H1 (cell line): ENCODE data around the gene COPZ2. TPM values are rescaled to one million over a fixed set of nuclear protein-coding genes. Genes with fewer than 3 reads are reported as not detected.
A peak's percentile ranks its signal among the peaks of the same experiment; 100 is the strongest.

Source experiments
- CTCF ChIA-PET: fragments of 300-600 bp; sonication (Branson Sonifier 250); formaldehyde crosslinking; loops from one replicate; lab custom pipeline; 2021; ENCODE audit not compliant: partially characterized antibody; lab: Charles Lee
- POLR2A ChIA-PET: fragments of 300-600 bp; sonication (Branson Sonifier 250); formaldehyde crosslinking; loops from one replicate; lab custom pipeline; 2021; ENCODE audit warnings: inconsistent platforms; ENCODE audit not compliant: partially characterized antibody; lab: Charles Lee
- DNase-seq, 2 experiments: peaks; one replicate each; pipeline versions ENCODE4 v3.0.0 to v3.0.0-alpha.2; 2010 to 2022; ENCODE audit warnings: low spot score in 2 of 2, low read depth in 1 of 2, mixed read lengths in 1 of 2
- FAIRE-seq: peaks from 2 replicates; lab custom pipeline; 2011; peaks lifted over from hg19 to GRCh38; lab: Jason Lieb, UNC
- H2AFZ ChIP-seq: 2 replicates; pipeline ENCODE4 v1.8.1; 2012; ENCODE audit warnings: low read length, inconsistent platforms
- H2AK5ac ChIP-seq: 2 replicates; pipeline ENCODE4 v1.6.1; 2013; ENCODE audit warnings: low read depth, low read length
- H2BK120ac ChIP-seq: replicated peaks from 2 replicates; pipeline ENCODE3; 2013; ENCODE audit warnings: low read depth, low read length, inconsistent platforms
- H2BK12ac ChIP-seq: 2 replicates; pipeline ENCODE4 v1.6.1; 2013; ENCODE audit warnings: low read depth, low read length
- H2BK15ac ChIP-seq: 2 replicates; pipeline ENCODE4 v1.6.1; 2013; ENCODE audit warnings: low read length
- H2BK20ac ChIP-seq: 2 replicates; pipeline ENCODE4 v1.6.1; 2013; ENCODE audit warnings: low read length
- H2BK5ac ChIP-seq: 2 replicates; pipeline ENCODE4 v1.6.1; 2013; ENCODE audit warnings: low read depth, low read length
- H3K14ac ChIP-seq: 2 replicates; pipeline ENCODE4 v1.6.1; 2013; ENCODE audit warnings: inconsistent platforms; ENCODE audit not compliant: insufficient read length
- H3K18ac ChIP-seq: 2 replicates; pipeline ENCODE4 v1.6.1; 2013; ENCODE audit warnings: low read length; ENCODE audit errors: extremely low read depth
- H3K23ac ChIP-seq: 2 replicates; pipeline ENCODE4 v1.6.1; 2013; ENCODE audit warnings: inconsistent platforms; ENCODE audit not compliant: insufficient read length
- H3K23me2 ChIP-seq: 2 replicates; pipeline ENCODE4 v1.6.1; 2013; ENCODE audit warnings: low read depth, low read length
- H3K27ac ChIP-seq: 2 replicates; pipeline ENCODE4 v1.6.1; 2011; ENCODE audit warnings: low read depth, low read length, inconsistent platforms
- H3K27me3 ChIP-seq, 4 experiments: replicated peaks in 1 of 4; 1 replicate in 1 of 4; 2 replicates in 3 of 4; pipeline versions ENCODE4 v1.6.1 to v1.8.1; 2011 to 2013; ENCODE audit warnings: low read length in 3 of 4, mild to moderate bottlenecking in 3 of 4, inconsistent platforms in 2 of 4, mixed read lengths in 2 of 4, moderate library complexity in 1 of 4; ENCODE audit not compliant: control insufficient read depth in 3 of 4, insufficient read depth in 3 of 4; ENCODE audit errors: extremely low read depth in 1 of 4
- H3K36me3 ChIP-seq, 4 experiments: 2 replicates each; pipeline versions ENCODE4 v1.6.1 to v1.8.1; 2011 to 2013; ENCODE audit warnings: mild to moderate bottlenecking in 4 of 4, low read length in 3 of 4, moderate library complexity in 2 of 4, control low read depth in 1 of 4, inconsistent platforms in 1 of 4; ENCODE audit not compliant: insufficient read depth in 4 of 4, control insufficient read depth in 2 of 4
- H3K4ac ChIP-seq: replicated peaks from 2 replicates; pipeline ENCODE3; 2013; ENCODE audit warnings: low read length, low read depth, mixed read lengths, inconsistent platforms; ENCODE audit not compliant: insufficient read length
- H3K4me1 ChIP-seq, 4 experiments: replicated peaks in 1 of 4; 1 replicate in 1 of 4; 2 replicates in 3 of 4; pipeline versions ENCODE4 v1.6.1 to v1.8.1; 2011 to 2013; ENCODE audit warnings: low read length in 3 of 4, inconsistent platforms in 2 of 4, mixed read lengths in 1 of 4; ENCODE audit not compliant: insufficient read depth in 4 of 4, control insufficient read depth in 3 of 4
- H3K4me2 ChIP-seq, 2 experiments: 2 replicates each; pipeline versions ENCODE4 v1.6.1 to v1.8.1; 2011 to 2013; ENCODE audit warnings: low read depth in 2 of 2, low read length in 2 of 2, control low read depth in 1 of 2, inconsistent platforms in 1 of 2, mild to moderate bottlenecking in 1 of 2; ENCODE audit not compliant: insufficient read depth in 1 of 2
- H3K4me3 ChIP-seq, 4 experiments: fragments of 200-600, 300-600 bp in 1 of 4; sonication (generic), shearing (Covaris generic), sonication (Bioruptor Twin) in 1 of 4; 2 replicates each; pipeline versions ENCODE4 v1.5.1 to v1.8.1; 2011 to 2016; ENCODE audit warnings: low read length in 4 of 4, low read depth in 3 of 4, control low read depth in 2 of 4, inconsistent platforms in 2 of 4, mild to moderate bottlenecking in 2 of 4, mixed read lengths in 1 of 4, moderate library complexity in 1 of 4; ENCODE audit not compliant: insufficient read depth in 2 of 4; ENCODE audit errors: extremely low read depth in 1 of 4
- H3K56ac ChIP-seq: replicated peaks from 2 replicates; pipeline ENCODE3; 2013; ENCODE audit warnings: low read depth, mild to moderate bottlenecking, mixed read lengths, low read length, inconsistent platforms; ENCODE audit not compliant: insufficient read length
- H3K79me1 ChIP-seq: 2 replicates; pipeline ENCODE4 v1.6.1; 2013; ENCODE audit warnings: low read depth, low read length, control low read depth
- H3K79me2 ChIP-seq, 2 experiments: 2 replicates each; pipeline versions ENCODE4 v1.6.1 to v1.8.1; 2012 to 2013; ENCODE audit warnings: low read length in 2 of 2, mild to moderate bottlenecking in 2 of 2, inconsistent platforms in 1 of 2; ENCODE audit not compliant: insufficient read depth in 2 of 2, control insufficient read depth in 1 of 2
- H3K9ac ChIP-seq, 4 experiments: replicated peaks in 1 of 4; 1 replicate in 1 of 4; 2 replicates in 3 of 4; pipeline versions ENCODE4 v1.6.1 to v1.8.1; 2011 to 2013; ENCODE audit warnings: low read depth in 3 of 4, low read length in 3 of 4, control low read depth in 2 of 4, mild to moderate bottlenecking in 2 of 4, moderate library complexity in 2 of 4, inconsistent platforms in 1 of 4; ENCODE audit errors: extremely low read depth in 1 of 4
- H3K9me3 ChIP-seq, 2 experiments: 2 replicates each; pipeline versions ENCODE4 v1.6.1 to v1.8.1; 2012 to 2013; ENCODE audit warnings: mild to moderate bottlenecking in 2 of 2, moderate library complexity in 2 of 2, control low read depth in 1 of 2, inconsistent platforms in 1 of 2, low read depth in 1 of 2, low read length in 1 of 2, mixed read lengths in 1 of 2; ENCODE audit not compliant: insufficient read depth in 2 of 2
- H4K20me1 ChIP-seq, 2 experiments: replicated peaks in 1 of 2; 2 replicates each; pipeline versions ENCODE3 to v1.8.1; 2011 to 2013; ENCODE audit warnings: inconsistent platforms in 2 of 2, low read length in 2 of 2, mild to moderate bottlenecking in 1 of 2; ENCODE audit not compliant: insufficient read depth in 2 of 2, control insufficient read depth in 1 of 2
- H4K5ac ChIP-seq: 2 replicates; pipeline ENCODE4 v1.6.1; 2013; ENCODE audit warnings: low read length, low read depth, mixed read lengths, inconsistent platforms; ENCODE audit not compliant: insufficient read length
- H4K8ac ChIP-seq: 2 replicates; pipeline ENCODE4 v1.8.0; 2013; ENCODE audit warnings: mild to moderate bottlenecking, moderate library complexity, low read length, inconsistent platforms; ENCODE audit not compliant: insufficient read depth; ENCODE audit errors: extremely low read depth
- H4K91ac ChIP-seq: replicated peaks from 2 replicates; pipeline ENCODE3; 2013; ENCODE audit warnings: low read length, mixed read lengths, inconsistent platforms; ENCODE audit not compliant: insufficient read length
- BACH1 ChIP-seq: IDR thresholded peaks from 2 replicates; pipeline ENCODE4 v1.6.1; 2012; ENCODE audit warnings: low read length, improper control_type of control experiment
- HDAC2 ChIP-seq, 2 experiments: fragments of 300-600 bp in 1 of 2; sonication (generic) in 1 of 2; IDR thresholded peaks; 2 replicates each; pipeline ENCODE4 v1.6.1; 2011 to 2012; ENCODE audit warnings: low read depth in 2 of 2, low read length in 2 of 2, mild to moderate bottlenecking in 2 of 2, moderate library complexity in 2 of 2, borderline replicate concordance in 1 of 2, inconsistent platforms in 1 of 2
- JUND ChIP-seq: IDR thresholded peaks from 2 replicates; pipeline ENCODE4 v1.6.1; 2011; ENCODE audit warnings: mild to moderate bottlenecking, improper control_type of control experiment, low read length
- RFX5 ChIP-seq: IDR thresholded peaks from 2 replicates; pipeline ENCODE4 v1.6.1; 2011; ENCODE audit warnings: low read depth, low read length, improper control_type of control experiment, borderline replicate concordance
- SAP30 ChIP-seq: fragments of 300-600 bp; sonication (generic); IDR thresholded peaks from 2 replicates; pipeline ENCODE4 v1.7.1; 2012; ENCODE audit warnings: low read length, moderate library complexity, mild to moderate bottlenecking, inconsistent platforms; ENCODE audit not compliant: insufficient read depth, insufficient replicate concordance
- SIX5 ChIP-seq: IDR thresholded peaks from 2 replicates; pipeline ENCODE4 v1.6.1; 2011; ENCODE audit warnings: mild to moderate bottlenecking, low read depth, low read length
- SP1 ChIP-seq: IDR thresholded peaks from 2 replicates; pipeline ENCODE4 v1.6.1; 2011; ENCODE audit warnings: low read depth, low read length
- SP4 ChIP-seq: IDR thresholded peaks from 2 replicates; pipeline ENCODE4 v1.6.1; 2012; ENCODE audit warnings: low read length, inconsistent platforms
- SRF ChIP-seq: IDR thresholded peaks from 2 replicates; pipeline ENCODE4 v1.6.1; 2011; ENCODE audit warnings: mild to moderate bottlenecking, low read depth, low read length, moderate library complexity
- WGBS, 2 experiments: shearing (Covaris generic) in 1 of 2; methylation state at CpG; one replicate each; pipeline versions ENCODE4 v1.1.6 to v1.1.7; 2013 to 2015; ENCODE audit warnings: low lambda C conversion rate in 2 of 2, mixed read lengths in 2 of 2, inconsistent platforms in 1 of 2, low coverage in 1 of 2, missing lambda C conversion rate in 1 of 2; ENCODE audit not compliant: insufficient replicate concordance in 2 of 2, insufficient coverage in 1 of 2, insufficient read length in 1 of 2; ENCODE audit errors: extremely low coverage in 1 of 2, missing lambda C conversion rate in 1 of 2; 5-methylcytosine and 5-hydroxymethylcytosine counted together
- long read RNA-seq, 2 experiments: library from RNA in 1 of 2; library from capped mRNA in 1 of 2; stranded (forward); transcript quantifications; one replicate each; pipeline ENCODE4 v2.0.0, GENCODE V29; 2021; ENCODE audit warnings: inconsistent platforms in 1 of 2
- polyA minus RNA-seq, 3 experiments: library from RNA; depleted of rRNA, polyadenylated mRNA; stranded (reverse); fragments of >200 nt; gene quantifications; 1 replicate in 2 of 3; 2 replicates in 1 of 3; pipeline ENCODE4 v1.2.3, GENCODE V29; 2011
- polyA plus RNA-seq, 7 experiments: library from polyadenylated mRNA; depleted of rRNA in 3 of 7; stranded (reverse) in 5 of 7; unstranded in 2 of 7; fragments of >200 nt in 5 of 7; fragments of 200-250 nt in 2 of 7; gene quantifications; 1 replicate in 5 of 7; 2 replicates in 1 of 7; 4 replicates in 1 of 7; pipeline versions ENCODE4 v1.2.1 to v1.2.3, GENCODE V29; 2011 to 2013; ENCODE audit warnings: missing spikeins in 2 of 7, mixed read lengths in 2 of 7
- total RNA-seq: library from RNA; stranded (reverse); fragmentation: NEBNext Ultra II Directional; extraction: Animal tissue kit (Norgen Biotek cat#: 25700); gene quantifications from 2 replicates; pipeline ENCODE4 v1.2.1, GENCODE V29; 2021

The COPZ2 gene, protein sequence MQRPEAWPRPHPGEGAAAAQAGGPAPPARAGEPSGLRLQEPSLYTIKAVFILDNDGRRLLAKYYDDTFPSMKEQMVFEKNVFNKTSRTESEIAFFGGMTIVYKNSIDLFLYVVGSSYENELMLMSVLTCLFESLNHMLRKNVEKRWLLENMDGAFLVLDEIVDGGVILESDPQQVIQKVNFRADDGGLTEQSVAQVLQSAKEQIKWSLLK
- total RNA-seq (not detected in 2 replicates), polyA plus RNA-seq (2011; rRNA removed) (0.24 and 0.25 TPM in 2 replicates), polyA minus RNA-seq (2011; rRNA and poly(A)+ RNA removed) (not detected in 2 replicates)
- 0.23 TPM for polyA plus RNA-seq (2011; cell fraction: cytosol; rRNA removed)
- 0.47 TPM for polyA plus RNA-seq (2011; cell fraction: nucleus; rRNA removed)
- polyA plus RNA-seq (2012, experiment 1 of 2), result 0.34 to 0.45 TPM in 2 of 4 replicates, not detected in the others
- polyA plus RNA-seq (2012, experiment 2 of 2), result not detected
- polyA plus RNA-seq (2013, experiment 1 of 2), result 0.41 TPM
- polyA plus RNA-seq (2013, experiment 2 of 2), result 0.70 TPM
- not detected for polyA minus RNA-seq (2011; cell fraction: cytosol; rRNA and poly(A)+ RNA removed)
- not detected for polyA minus RNA-seq (2011; cell fraction: nucleus; rRNA and poly(A)+ RNA removed)
- long read RNA-seq, experiment 1, result 0 reads
- long read RNA-seq, experiment 2, result 0 reads

DNA sequence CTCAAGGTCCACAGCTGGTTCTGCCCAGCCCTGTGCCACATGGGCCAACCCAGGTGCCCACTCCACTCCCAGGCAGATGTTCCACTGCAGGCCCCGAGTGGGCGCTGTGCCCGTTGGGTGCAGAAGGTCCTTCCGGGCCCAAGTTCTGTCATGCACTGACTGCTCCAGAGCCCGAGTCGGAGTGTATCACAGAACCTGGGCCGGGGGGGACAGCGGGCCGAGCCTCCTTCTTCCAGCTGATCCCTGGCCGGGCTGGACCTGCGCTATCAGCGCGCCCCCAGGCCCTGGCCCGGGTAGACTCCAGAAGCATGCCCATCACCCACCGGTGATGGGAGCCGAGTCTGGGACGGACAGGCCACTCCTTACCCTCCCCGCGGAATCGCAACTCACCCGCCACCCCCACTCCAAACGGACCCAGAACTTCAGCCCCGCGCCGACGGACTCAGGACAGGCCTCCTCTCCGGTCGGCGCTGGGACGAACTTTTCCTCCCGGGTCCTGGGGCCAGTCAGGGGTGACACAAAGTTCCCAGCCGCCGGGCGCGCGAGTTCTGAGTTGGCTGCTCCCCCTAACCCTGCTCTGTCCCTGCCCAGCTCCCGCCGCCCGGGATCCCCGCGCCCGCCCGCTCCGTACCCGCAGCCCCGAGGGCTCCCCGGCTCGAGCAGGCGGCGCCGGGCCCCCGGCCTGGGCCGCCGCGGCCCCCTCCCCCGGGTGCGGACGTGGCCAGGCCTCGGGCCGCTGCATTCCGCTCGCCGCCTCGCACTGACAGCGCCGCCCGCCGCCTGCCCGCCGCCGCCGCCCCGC is at the start of gene COPZ2:
Gene COPZ2 (minus strand): TSS at position 762 of the 802 bp plus-strand sequence. CDS start 20 bp downstream, at position 742.
- CTCF ChIA-PET, result interaction anchor here (0.7 to 6.5 kb wide), 19 partner anchors 10 to 271 kb away, joined by 3 to 56 read pairs (median 7); partner anchors contain the start of gene NFE2L1
- no peak within 1 kb of the TSS for H4K91ac ChIP-seq
- no peak within 1 kb of the TSS for H2BK20ac ChIP-seq
- no peak within 1 kb of the TSS; the same call in 1 of the 2 replicates for H2BK15ac ChIP-seq
- H3K56ac ChIP-seq, result no peak within 1 kb of the TSS
- no peak within 1 kb of the TSS for H3K18ac ChIP-seq
- no peak within 1 kb of the TSS for H3K14ac ChIP-seq
- H3K9me3 ChIP-seq, result no peaks in the 10 kb centered on the region
- H3K4ac ChIP-seq, result no peak within 1 kb of the TSS
- no peaks in the 10 kb centered on the region for H3K79me1 ChIP-seq
- H3K23ac ChIP-seq, result no peak within 1 kb of the TSS
- no peak within 1 kb of the TSS for H4K8ac ChIP-seq
- H3K27me3 ChIP-seq, result peaks cover 6 to 27% (median 20%) of the 10 kb centered on the region in 4 experiments
- WGBS, 2 experiments, result 17% methylated on average over 22 of the region's 73 CpGs; no CpG with 5 or more reads in 1 of the 2 experiments
- peaks cover 4% of the 10 kb centered on the region; the same call in 1 of the 2 replicates for H3K23me2 ChIP-seq
- H4K20me1 ChIP-seq, result peaks cover 0 to 3% of the 10 kb centered on the region in 2 experiments
- no peak within 1 kb of the TSS for H4K5ac ChIP-seq
- no peaks in the 10 kb centered on the region for H3K79me2 ChIP-seq
- H2BK120ac ChIP-seq, result no peak within 1 kb of the TSS
- no peaks in the 10 kb centered on the region for H3K36me3 ChIP-seq
- H2BK5ac ChIP-seq, result no peak within 1 kb of the TSS
- H2BK12ac ChIP-seq, result peak within 1 kb of the TSS; percentile 50; the same call in 1 of the 2 replicates
- H3K27ac ChIP-seq, result no peak within 1 kb of the TSS
- peak within 1 kb of the TSS; percentile 36 to 65 (median 45) for H3K4me3 ChIP-seq
- DNase-seq (peak in 1 of 2 experiments; percentile 73), FAIRE-seq (no peak)
- peaks cover 2 to 7% (median 4%) of the 10 kb centered on the region in 4 experiments; a peak in 5 of 7 replicates for H3K4me1 ChIP-seq
- no peak within 1 kb of the TSS for H2AK5ac ChIP-seq
- POLR2A ChIA-PET, result interaction anchor here (2.6 to 28.1 kb wide), 2 partner anchors 11 to 25 kb away, joined by 9 to 1227 read pairs; partner anchors contain the start of gene NFE2L1
- no peak within 1 kb of the TSS; a peak in 1 of 7 replicates for H3K9ac ChIP-seq
- peak within 1 kb of the TSS; percentile 92 for H2AFZ ChIP-seq
- H3K4me2 ChIP-seq, result peak within 1 kb of the TSS; percentile 71 to 89
- TF ChIP-seq JUND, result no peak
- TF ChIP-seq SP4, result no peak
- TF ChIP-seq SIX5, result no peak
- TF ChIP-seq SAP30, result no peak
- TF ChIP-seq SRF, result no peak
- no peak for TF ChIP-seq BACH1
- TF ChIP-seq RFX5, result no peak
- peak in 1 of 2 experiments; percentile 21; a peak in 1 of 4 replicates for TF ChIP-seq HDAC2 (IDR thresholded peaks at IDR 0.05; ENCODE audit: borderline replicate concordance in 1 of 2, low read depth in 2 of 2, low read length in 2 of 2)
- TF ChIP-seq SP1, result no peak
